ENCODE measurements around the gene CRELD1. TPM values are rescaled to one million over a fixed set of nuclear protein-coding genes. Genes with fewer than 3 reads are reported as not detected.

Gene CRELD1
- total and polyA plus RNA-seq, 2 of the 13 experiments (the other 11 are each of a cell fraction or from before 2014, with no cell fraction given), result 27.1 to 61.9 TPM

DNA sequence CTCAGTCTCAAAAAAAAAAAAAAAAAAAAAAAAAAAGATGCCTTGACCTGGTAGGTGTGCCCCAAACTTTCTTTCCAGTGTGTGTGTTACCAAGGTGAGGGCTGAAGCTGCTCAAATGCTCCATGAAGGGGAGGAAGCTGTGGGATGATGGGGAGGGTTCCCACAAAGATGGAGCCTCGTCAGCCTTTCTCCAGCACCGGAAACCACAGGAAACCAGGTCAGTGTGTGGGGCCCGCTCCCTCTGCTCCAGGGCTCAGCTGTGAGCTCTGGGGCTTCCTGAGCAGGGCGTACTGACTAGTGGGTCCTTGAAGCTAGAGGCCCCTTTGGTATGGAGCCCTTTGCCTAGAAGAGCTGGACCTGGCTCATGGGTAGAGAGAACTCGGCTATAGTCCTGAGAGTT is 31.7 kb upstream of the CRELD1 start (continued):
- TF ChIP-seq MXI1 (IDR thresholded peaks at IDR 0.05; ENCODE audit: borderline replicate concordance, low read depth, low read length) (no peak), AFF4 (CRISPR knock-in tag; IDR thresholded peaks at IDR 0.05) (no peak), JARID2 (CRISPR knock-in tag; IDR thresholded peaks at IDR 0.05; ENCODE audit: insufficient replicate concordance) (no peak), MTF2 (CRISPR knock-in tag; IDR thresholded peaks at IDR 0.05; ENCODE audit: borderline replicate concordance) (no peak), ZNF224 (CRISPR knock-in tag; IDR thresholded peaks at IDR 0.05) (0 out of 2 replicates have a peak, but pooled peaks have one; percentile 18), ZNF713 (CRISPR knock-in tag; IDR thresholded peaks at IDR 0.05) (no peak), ELF3 (CRISPR knock-in tag; IDR thresholded peaks at IDR 0.05) (no peak), PAWR (CRISPR knock-in tag; IDR thresholded peaks at IDR 0.05; ENCODE audit: borderline replicate concordance) (no peak), NFIB (CRISPR knock-in tag; IDR thresholded peaks at IDR 0.05; ENCODE audit: borderline replicate concordance) (no peak), MLLT10 (CRISPR knock-in tag; IDR thresholded peaks at IDR 0.05) (no peak), ZFP1 (CRISPR knock-in tag; IDR thresholded peaks at IDR 0.05) (no peak), SAP130 (CRISPR knock-in tag; IDR thresholded peaks at IDR 0.05; ENCODE audit: low read depth) (no peak), KLF11 (CRISPR knock-in tag; IDR thresholded peaks at IDR 0.05) (no peak)
- TF ChIP-seq, protein P1, sequence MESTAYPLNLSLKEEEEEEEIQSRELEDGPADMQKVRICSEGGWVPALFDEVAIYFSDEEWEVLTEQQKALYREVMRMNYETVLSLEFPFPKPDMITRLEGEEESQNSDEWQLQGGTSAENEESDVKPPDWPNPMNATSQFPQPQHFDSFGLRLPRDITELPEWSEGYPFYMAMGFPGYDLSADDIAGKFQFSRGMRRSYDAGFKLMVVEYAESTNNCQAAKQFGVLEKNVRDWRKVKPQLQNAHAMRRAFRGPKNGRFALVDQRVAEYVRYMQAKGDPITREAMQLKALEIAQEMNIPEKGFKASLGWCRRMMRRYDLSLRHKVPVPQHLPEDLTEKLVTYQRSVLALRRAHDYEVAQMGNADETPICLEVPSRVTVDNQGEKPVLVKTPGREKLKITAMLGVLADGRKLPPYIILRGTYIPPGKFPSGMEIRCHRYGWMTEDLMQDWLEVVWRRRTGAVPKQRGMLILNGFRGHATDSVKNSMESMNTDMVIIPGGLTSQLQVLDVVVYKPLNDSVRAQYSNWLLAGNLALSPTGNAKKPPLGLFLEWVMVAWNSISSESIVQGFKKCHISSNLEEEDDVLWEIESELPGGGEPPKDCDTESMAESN (CRISPR knock-in tag; conservative IDR thresholded peaks at IDR 0.05), result no peak; the same call in 1 of the 2 replicates
- TF ChIP-seq, protein P2, sequence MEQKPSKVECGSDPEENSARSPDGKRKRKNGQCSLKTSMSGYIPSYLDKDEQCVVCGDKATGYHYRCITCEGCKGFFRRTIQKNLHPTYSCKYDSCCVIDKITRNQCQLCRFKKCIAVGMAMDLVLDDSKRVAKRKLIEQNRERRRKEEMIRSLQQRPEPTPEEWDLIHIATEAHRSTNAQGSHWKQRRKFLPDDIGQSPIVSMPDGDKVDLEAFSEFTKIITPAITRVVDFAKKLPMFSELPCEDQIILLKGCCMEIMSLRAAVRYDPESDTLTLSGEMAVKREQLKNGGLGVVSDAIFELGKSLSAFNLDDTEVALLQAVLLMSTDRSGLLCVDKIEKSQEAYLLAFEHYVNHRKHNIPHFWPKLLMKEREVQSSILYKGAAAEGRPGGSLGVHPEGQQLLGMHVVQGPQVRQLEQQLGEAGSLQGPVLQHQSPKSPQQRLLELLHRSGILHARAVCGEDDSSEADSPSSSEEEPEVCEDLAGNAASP (CRISPR knock-in tag; IDR thresholded peaks at IDR 0.05; ENCODE audit: borderline replicate concordance), result no peak
- TF ChIP-seq, protein P3, sequence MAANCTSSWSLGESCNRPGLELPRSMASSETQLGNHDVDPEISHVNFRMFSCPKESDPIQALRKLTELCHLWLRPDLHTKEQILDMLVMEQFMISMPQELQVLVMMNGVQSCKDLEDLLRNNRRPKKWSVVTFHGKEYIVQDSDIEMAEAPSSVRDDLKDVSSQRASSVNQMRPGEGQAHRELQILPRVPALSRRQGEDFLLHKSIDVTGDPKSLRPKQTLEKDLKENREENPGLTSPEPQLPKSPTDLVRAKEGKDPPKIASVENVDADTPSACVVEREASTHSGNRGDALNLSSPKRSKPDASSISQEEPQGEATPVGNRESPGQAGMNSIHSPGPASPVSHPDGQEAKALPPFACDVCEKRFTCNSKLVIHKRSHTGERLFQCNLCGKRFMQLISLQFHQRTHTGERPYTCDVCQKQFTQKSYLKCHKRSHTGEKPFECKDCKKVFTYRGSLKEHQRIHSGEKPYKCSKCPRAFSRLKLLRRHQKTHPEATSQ (CRISPR knock-in tag; IDR thresholded peaks at IDR 0.05; ENCODE audit: borderline replicate concordance), result no peak
- TF ChIP-seq, protein P4, sequence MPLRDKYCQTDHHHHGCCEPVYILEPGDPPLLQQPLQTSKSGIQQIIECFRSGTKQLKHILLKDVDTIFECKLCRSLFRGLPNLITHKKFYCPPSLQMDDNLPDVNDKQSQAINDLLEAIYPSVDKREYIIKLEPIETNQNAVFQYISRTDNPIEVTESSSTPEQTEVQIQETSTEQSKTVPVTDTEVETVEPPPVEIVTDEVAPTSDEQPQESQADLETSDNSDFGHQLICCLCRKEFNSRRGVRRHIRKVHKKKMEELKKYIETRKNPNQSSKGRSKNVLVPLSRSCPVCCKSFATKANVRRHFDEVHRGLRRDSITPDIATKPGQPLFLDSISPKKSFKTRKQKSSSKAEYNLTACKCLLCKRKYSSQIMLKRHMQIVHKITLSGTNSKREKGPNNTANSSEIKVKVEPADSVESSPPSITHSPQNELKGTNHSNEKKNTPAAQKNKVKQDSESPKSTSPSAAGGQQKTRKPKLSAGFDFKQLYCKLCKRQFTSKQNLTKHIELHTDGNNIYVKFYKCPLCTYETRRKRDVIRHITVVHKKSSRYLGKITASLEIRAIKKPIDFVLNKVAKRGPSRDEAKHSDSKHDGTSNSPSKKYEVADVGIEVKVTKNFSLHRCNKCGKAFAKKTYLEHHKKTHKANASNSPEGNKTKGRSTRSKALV (CRISPR knock-in tag; IDR thresholded peaks at IDR 0.05), result 0 out of 2 replicates have a peak, but pooled peaks have one; percentile 28
- TF ChIP-seq, protein P5, sequence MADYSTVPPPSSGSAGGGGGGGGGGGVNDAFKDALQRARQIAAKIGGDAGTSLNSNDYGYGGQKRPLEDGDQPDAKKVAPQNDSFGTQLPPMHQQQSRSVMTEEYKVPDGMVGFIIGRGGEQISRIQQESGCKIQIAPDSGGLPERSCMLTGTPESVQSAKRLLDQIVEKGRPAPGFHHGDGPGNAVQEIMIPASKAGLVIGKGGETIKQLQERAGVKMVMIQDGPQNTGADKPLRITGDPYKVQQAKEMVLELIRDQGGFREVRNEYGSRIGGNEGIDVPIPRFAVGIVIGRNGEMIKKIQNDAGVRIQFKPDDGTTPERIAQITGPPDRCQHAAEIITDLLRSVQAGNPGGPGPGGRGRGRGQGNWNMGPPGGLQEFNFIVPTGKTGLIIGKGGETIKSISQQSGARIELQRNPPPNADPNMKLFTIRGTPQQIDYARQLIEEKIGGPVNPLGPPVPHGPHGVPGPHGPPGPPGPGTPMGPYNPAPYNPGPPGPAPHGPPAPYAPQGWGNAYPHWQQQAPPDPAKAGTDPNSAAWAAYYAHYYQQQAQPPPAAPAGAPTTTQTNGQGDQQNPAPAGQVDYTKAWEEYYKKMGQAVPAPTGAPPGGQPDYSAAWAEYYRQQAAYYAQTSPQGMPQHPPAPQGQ (CRISPR knock-in tag; IDR thresholded peaks at IDR 0.05; ENCODE audit: borderline replicate concordance), result no peak
